Hippocampal formation (tissue), 2 donors: ENCODE data around the gene RGS13.

ENCODE experiments used
- DNase-seq, 2 donors: peaks; one replicate each; lab custom pipeline; 2025; lab: John Stamatoyannopoulos, UW

The RGS13 gene

DNA sequence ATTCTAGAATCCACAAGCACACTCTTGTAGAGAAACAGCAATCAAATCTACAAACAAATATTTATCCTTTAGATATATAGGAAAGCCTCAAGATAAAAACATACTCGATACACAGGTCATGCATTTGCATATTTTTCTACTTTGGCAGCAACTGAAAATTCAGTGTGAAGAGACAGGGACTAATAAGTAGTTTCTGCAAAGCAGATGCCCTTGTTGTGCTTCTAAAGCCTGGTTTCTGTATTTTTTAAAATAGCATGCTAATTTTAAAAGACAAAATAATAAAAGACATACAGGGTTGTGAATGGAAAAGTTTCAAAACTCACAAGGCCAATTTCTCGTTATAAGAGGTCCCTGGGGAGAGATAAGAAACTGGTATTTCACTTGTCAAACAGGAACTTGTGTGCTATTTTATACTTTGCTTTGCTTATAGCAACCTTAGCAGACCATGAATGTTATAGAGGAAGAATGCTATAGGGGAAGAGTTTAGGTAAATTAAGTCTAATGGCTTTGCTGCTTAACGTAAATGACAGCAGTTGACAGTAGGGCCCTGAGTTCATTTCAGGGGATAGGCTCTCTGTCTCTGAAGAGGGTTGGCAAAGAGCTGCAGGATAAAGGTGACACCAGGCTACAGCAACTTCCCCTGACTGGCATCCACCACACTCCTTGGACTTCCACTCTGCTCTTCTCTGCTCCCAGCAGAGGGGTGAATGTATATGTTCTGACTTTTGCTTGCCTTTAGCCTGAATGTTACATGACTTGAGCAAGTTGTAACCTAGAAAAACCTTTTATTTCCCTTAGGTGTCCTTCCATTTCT, 9.4 kb upstream of the RGS13 start:
- no peak for DNase-seq

DNA sequence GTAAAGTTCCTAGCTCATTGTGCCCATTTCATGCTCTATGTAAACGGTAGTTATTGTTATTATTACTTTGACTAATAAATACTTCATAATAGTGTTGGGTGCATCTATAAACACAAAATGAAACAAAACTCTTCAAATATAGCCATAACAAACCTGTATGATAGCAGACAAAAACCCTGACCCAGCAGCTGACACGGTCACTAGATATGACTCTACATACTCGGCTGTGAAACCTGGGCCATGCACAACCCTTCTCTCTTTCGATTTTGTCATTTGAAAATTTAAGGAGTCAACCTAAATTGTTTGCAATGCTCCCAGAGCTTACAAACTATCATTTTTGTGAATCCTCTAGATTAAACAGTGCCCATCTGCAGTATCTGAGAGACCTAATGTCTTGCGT, 8.0 kb upstream of the RGS13 start:
- DNase-seq = no peak

DNA sequence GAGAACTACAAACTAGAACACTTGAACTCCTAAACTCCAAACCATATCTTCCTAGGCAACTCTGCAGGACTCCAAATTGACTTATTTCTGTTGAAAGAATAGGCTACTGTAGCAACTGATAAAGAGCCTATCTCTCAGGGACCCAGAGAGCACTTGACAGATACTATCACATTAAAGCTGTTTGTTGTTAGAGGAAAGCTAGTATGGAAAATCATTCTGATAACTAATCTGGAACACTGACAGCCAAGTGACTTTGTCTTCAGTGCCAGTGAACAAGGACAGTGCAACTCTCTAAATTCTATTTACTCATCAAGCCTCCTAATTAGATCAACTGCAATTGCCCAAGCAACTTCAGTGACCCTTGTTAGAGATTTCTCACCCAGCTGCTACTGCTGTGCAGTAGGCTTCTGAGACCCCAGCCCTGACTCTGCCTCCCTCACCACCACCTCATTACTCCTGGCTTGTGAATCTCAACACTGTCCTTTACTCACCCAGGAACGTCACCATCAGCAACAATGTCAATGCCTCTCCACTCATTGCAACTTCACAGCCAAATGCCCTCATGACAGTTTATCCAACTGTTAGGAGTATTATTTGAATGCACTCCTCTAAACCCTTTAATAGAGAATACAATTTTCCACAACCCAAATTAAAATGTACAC, 7.4 kb upstream of the RGS13 start:
- no peak for DNase-seq

DNA sequence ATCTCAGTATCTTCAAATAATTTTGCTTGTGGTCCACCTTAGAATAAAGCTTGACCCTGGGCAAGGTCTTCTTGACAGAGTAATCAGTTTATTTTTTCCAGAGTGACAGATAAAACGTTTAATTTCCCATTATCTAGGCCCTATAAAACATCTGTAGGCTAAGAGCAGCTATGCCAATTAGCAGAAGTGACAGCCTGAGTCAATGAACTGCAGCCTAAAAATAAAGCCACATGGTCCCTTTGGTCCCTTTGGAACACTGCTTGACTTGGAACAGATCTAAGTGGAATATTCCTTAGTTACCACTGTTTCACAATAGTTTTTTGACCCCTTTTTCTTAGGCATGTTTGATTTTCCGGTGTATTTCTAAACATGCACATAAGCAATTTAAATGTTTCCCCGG, 6.3 kb upstream of the RGS13 start:
- no peak for DNase-seq

DNA sequence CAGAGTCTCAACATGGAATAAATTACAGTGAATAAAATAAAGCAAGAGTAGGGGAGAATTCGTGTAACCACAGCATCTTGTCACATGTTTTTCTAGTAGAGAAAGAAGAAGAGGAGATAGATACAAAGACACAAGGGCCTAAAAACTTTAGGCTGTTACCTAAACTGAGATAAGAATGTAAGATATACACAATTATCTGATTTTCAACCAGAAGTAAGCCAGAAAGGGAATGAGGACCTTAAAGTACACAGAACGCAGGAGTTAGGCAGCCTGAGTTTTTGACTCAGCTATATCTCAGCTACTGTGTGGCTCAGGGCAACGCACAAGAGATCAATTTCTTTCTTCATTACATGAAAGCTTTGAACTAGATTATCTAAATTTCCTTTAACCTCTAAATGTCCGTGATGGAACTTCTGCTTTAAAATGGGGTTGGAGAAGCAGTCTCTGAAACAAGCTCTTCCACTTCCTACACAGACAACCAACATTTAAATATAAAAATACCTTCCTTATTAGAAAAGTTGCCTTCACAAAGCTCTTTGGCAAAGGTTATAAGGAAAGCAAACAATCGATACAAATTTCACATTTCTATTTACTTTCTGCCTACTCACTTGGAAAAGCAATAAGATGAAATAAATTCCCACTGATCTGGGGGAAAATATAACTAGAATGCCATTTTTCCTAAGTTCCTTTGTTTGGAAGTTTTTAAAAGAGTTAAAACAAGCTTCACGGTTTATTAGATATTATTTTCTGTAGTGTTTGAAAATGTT, 5.2 kb upstream of the RGS13 start:
- no peak for DNase-seq

DNA sequence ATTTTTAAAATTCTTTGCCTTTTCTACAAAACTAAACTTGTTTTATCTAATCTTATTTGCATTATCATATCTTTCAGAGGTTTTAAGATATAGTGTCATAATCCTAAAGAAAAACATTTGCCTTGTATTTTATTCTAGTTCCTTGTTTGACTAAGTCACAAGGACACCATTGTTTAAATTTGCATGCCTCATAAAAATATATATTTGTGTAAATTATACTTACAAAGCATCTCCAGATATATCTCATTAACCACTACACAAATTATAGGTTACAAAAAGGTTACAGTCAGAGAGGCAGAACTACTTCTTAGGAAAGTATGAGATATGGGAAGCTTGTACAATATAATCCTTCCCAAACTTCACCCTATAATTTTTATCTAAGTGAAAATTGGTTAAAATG, 4.2 kb upstream of the RGS13 start:
- DNase-seq = no peak

DNA sequence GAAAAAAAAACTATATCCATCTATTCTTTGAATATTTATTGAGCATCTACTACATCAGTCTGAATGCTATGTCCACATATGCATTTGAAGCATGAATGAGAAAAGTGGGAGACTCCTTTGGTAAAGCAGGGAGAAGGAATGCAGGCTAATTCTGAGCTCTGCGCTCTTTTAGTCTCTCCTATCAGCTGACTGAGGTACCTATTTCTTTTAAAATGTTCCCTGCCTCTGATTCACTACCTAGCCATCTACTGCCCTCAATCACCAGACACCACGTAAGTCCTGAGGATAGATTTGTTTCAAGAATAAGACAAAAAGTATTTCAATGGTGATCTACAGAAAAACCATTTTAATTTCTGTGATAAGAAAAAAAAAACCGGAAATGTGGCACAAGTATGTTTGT, 3.8 kb upstream of the RGS13 start:
- no peak for DNase-seq

DNA sequence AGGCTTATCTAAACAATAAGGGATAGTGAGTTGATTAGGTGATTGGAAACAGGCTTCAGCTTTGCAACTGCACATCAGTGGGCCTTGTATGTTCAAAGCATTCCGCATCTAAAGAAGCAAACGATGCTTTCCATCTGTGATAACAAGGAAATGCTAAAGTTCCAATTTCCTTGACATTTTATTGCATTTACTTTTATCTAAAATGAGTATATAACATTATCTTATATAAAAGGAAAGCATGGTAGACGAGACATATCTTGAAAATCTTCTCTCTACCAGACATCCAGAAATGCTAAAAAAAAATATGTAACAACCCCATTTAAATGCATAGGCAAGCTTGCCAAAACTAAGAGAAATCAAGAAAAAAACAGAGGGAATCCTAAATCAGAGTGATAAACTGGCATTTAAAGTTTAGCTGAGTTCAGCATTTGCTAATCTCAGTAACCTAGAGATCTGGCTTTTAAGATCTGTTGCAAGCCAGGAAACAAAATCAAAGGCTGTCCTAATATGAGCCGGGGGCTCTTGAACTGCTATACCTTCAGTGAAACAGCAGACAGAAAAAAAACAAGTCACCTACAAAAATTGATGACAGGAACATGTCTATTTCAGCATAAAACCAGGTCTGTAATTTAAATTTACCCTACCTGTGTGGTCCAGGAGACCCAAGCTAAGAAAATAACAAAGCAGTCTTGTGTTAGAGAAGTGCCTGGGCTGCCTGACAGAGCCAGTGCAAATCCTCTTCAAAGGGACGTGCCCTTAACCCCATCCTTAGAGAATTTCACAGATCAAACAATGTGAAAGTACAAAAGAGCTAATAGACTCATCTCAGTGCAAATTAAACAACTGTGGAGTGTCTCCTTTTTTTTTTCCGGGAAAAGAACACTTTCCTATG, 3.1 kb upstream of the RGS13 start:
- no peak for DNase-seq

DNA sequence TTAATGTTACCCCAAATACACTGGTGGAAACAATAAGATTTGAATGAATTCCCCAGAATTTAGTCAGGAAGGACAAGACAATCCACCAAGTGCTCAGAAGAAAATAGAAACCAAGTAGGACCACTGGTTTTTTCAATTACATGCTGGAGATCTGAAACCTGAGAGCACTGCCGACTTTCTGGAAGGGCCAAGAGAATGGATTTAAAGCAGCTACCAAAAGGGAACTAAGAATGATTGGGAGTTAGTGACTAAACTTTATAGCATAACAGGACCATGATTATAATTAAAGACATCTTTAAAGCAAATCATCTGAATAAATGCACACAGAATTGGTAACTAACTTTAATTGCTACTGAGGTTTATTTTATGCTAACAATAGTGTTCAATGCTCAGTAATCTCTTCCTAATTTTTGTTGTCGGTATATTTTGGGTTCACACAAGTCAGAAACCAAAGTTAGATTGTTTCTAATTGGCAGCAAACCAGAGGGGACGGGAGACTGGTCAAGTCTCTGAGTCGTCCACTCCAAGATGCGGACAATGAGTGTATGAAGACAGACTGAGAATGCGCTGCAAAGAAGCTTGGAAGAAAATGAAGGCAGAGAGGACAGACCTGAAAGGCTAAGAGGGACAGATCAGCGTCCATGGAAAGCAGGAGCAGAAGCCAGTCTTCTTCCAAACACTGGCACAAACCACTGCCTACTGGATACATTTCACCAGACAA, 2.3 kb upstream of the RGS13 start:
- no peak for DNase-seq

DNA sequence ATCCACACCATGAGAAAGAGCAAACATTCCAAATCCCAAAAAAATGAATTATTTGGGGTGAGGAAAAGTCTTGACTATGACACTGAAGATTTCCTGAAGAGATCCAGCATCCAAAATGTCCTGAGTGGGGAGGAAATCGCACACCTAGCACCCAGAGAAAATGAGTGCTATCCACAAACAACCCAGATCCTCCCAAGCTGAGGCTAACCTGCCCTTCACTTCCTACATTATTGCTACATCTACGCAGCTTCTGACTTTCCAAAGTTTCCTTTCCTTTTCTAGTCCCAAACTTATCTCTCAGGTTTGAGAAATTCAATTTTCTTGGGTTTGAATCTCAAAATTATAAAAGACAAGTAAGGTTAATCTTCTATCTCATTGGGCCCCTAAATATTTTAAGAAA, 906 bp upstream of the RGS13 start:
- DNase-seq = no peak

DNA sequence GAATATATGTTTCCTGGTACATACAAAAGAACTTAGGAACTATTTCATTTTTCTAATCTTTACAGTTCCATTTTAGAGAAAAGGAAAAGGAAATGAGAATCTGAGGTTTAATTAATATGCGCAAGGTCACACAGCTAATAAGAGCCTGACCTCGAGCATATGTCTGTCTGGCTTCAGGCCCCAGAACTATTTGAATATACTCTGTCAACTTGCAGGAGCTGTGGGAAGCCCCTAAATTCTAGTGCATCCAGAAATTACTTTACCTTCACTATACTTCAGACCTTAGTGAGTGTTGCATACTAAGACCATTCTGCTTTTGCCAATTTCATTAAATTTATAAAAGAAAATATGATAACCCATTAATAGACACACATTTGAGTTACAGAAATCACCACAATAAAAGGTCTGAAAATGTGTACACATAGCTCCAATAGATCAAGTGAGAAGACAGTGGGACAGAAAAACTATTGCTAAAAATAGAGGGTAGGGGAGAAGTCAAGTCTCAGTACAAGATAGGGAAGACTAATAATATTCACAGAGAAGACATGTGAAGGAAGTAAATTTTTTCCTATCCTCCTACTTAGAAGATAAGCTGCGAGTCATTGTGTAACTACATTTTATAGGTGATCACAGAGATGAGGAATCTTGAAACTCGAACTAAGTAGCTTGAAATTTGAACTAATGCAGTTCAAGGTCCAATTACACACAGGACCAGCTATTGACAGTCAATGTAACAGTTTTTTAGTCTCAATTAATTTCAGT, 3.8 kb downstream of the RGS13 start:
- no peak for DNase-seq

DNA sequence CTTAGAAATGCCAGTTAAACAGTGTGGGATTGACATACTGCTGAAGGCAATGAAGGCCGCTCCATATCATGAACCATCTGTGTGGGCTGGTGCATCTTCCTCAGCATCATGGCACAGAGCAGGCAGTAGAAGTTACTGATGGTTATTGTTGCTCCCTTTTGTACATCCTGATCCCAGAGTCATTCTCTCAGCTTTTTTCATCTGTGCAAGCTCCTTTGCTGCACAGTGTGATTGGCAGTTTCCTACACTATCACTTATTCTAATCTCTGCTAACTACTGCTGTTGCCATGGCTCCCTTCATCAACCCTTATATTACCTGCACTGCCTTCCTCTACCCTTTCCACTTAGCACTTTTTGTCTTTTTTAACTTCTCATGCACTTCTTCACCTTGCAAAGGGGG, 16.2 kb downstream of the RGS13 start:
- DNase-seq = no peak

DNA sequence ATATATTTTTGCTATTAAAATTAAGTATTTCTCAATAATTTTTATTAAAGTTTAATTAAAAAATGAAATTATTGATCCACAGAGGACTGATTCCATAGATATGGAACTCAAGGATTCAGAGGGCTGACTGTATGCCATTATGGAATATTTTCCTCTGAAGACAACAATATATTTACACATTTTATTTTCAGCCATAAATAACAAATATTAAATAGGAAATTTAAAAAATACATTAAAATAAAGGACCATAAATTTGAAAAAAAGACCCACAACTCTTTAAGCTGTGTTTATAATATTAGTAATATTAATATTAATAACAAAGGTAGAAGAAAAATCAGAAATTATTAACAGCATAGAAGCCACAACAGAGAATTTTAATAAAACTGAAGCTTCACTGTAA, 18.2 kb downstream of the RGS13 start:
- DNase-seq = no peak

DNA sequence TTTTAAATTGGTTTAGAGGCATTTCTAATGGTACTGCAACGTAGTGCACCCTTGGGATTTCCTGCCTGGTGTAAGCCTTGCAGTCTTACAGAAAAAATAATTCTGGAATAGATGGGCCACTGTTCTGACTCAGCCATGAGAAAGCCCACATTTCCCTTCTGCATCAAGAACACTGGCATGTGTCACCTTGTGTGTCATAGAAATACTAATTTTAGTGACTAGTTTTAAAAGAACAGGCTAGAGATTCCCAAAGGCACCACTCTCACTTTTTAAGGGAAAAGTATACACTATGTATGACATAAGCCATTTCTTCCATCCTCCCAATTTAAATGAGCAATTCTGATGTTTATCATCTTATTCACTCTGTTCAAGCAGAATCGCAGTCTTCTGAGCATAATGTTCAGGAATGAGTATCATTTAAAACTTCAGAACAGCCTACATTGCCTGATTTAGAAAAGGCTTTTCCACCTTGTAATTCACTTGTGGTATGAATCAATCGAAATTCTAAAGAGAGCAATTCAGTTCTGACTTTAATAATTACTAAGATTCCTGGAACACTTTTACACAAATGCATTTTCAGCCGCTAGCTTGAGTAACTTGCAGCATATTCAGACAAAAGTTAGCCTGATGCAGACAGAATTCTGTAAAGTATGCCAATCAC, 18.8 kb downstream of the RGS13 start:
- no peak for DNase-seq

DNA sequence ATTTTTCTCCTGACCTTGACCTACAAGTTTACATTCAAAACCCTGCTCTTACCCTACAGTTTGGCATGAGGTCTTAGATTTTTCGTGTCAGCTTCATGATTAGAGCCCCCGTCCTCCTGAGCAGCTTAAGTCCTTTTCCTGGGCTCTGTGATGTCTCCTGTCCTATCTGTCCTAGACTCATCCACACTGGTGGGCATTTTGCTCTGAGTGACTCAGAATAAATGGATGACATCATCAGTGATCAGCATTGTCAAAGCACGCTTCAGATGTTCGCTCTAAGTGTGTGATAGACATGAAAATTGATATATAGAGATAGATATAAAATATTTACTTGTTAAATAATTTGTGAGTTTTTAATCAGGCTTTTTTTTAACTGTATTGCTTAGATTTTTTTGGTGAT, 21.8 kb downstream of the RGS13 start:
- no peak for DNase-seq

DNA sequence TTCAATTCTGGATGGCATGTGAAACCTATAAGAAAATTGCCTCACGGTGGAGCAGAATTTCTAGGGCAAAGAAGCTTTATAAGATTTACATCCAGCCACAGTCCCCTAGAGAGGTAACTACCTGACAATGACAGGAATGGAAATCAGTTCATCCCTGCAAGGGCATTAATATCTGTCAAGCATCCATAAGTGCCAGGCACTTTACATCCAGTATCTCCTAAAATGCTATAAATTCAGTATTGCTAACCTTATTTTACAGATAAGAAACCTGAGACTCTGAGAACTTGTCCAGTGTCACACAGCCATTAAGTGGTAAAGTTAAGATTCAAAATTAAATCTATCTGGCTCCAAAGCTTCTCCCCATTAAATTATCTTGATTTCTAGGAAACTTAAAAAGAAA, 22.3 kb downstream of the RGS13 start:
- no peak for DNase-seq

DNA sequence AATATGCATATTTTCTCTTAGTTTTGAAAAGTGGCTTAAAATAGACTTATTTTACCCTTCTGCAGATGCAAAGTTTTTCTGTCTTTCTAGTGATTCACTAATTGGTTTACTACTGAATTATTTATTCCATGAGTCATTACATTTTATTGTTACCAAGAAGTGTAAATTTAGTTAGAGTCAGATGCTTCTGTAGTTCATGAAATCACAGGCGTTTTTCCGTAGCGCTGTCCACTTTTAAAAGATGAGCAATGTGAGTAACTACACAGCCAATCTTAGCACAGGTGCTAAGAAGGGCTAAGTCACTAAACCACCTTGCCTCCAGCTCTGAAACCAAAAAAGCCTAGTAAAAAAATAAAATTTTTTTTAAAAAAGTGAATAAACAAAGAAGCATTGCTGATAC, 24.7 kb downstream of the RGS13 start:
- DNase-seq = no peak

DNA sequence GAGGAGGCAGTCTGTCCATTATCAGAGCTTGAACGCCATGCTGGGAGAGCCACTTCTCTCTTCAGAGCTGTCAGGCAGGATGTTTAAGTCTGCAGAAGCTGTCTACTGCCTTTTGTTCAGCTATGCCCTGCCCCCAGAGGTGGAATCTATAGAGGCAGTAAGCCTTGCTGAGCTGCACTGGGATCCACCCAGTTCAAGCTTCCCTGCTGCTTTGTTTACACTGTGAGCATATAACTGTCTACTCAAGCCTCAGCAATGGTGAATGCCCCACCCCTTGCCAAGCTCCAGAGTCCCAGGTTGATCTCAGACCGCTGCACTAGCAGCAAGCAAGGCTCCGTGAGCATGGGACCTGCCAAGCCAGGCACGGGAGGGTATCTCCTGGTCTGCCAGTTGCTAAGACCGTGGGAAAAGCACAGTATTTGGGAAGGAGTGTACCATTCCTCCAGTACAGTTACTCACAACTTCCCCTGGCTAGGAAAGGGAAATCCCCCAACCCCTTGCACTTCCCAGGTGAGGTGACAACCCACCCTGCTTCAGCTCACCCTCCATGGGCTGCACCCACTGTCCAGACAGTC, 32.5 kb downstream of the RGS13 start:
- no peak for DNase-seq

DNA sequence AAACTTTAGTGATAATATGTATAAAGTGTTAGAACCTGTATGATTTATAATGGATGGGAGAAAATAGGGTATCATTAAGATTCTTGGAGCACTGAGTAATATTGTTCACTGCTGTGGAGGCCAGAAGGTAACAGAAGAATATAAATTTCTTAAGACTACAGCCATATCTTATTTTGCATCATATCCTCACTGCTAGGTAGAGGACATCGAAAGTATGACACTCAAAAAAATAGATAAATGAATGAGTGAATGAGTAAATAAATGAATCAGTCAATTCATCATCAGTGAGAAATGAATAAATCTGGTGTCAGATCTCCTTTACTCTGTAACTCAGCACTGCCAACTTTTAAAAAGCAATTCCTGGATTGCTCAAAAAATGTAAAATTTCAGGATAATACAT, 33.2 kb downstream of the RGS13 start:
- no peak for DNase-seq

DNA sequence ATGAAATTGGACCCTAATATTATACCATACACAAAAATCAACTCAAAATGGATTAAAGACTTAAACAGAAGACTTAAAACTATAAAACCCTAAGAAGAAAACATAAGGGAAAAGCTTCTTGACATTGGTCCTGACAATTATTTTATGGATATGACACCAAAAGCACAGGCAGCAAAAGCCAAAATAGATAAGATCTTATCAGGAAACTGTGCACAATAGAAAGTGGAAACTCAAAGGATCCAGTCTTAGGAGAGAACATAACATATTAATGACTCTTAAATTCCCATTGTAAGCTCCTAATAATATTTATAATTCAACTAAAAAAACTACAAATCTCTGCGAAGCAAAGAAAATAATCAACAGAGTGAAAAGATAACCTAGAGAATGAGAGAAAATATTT, 39.8 kb downstream of the RGS13 start:
- no peak for DNase-seq
